Prostate gland (tissue), 2 donors: ENCODE results near the gene NTRK2.

ENCODE experiments used
- CTCF ChIP-seq, 4 experiments: fragments of 200-600 bp in 2 of 4; fragments of 450-650 bp in 2 of 4; sonication (generic) in 2 of 4; IDR thresholded peaks; 1 replicate in 3 of 4; 2 replicates in 1 of 4; pipeline ENCODE4 v1.5.1; 2016 to 2019; ENCODE audit warnings: antibody characterized with exemption in 4 of 4, mild to moderate bottlenecking in 2 of 4, moderate library complexity in 2 of 4
- POLR2A ChIP-seq: fragments of 450-650 bp; IDR thresholded peaks from one replicate; pipeline ENCODE4 v1.6.1; 2016; ENCODE audit warnings: antibody characterized with exemption, mild to moderate bottlenecking
- POLR2AphosphoS5 ChIP-seq: sonication (generic); formaldehyde crosslinking; IDR thresholded peaks from one replicate; pipeline ENCODE4 v1.6.1; 2017; ENCODE audit warnings: antibody characterized with exemption

- TF ChIP-seq POLR2A = no peak
- no peak for TF ChIP-seq POLR2AphosphoS5
- TF ChIP-seq CTCF (IDR thresholded peaks at IDR 0.05) = no peak
These were observed 176.7 kb downstream of the NTRK2 start for GRCh38 chr9:84845956-84846900.
